GM12864 (cell line): ENCODE measurements around the gene NCKAP1.

Source experiments
- DNase-seq: peaks from one replicate; pipeline ENCODE4 v3.0.0-alpha.2; 2011; ENCODE audit warnings: low read depth
- H3K4me3 ChIP-seq: 2 replicates; pipeline ENCODE4 v1.5.1; 2011; ENCODE audit warnings: mild to moderate bottlenecking, low read depth, low read length, control low read depth
- TF ChIP-seq, protein P1 (sequence below): IDR thresholded peaks from 2 replicates; pipeline ENCODE4 v1.5.1; 2011; ENCODE audit warnings: low read depth, mild to moderate bottlenecking, moderate library complexity, low read length, control low read depth, inconsistent platforms; ENCODE audit errors: missing control alignments

The NCKAP1 gene

DNA sequence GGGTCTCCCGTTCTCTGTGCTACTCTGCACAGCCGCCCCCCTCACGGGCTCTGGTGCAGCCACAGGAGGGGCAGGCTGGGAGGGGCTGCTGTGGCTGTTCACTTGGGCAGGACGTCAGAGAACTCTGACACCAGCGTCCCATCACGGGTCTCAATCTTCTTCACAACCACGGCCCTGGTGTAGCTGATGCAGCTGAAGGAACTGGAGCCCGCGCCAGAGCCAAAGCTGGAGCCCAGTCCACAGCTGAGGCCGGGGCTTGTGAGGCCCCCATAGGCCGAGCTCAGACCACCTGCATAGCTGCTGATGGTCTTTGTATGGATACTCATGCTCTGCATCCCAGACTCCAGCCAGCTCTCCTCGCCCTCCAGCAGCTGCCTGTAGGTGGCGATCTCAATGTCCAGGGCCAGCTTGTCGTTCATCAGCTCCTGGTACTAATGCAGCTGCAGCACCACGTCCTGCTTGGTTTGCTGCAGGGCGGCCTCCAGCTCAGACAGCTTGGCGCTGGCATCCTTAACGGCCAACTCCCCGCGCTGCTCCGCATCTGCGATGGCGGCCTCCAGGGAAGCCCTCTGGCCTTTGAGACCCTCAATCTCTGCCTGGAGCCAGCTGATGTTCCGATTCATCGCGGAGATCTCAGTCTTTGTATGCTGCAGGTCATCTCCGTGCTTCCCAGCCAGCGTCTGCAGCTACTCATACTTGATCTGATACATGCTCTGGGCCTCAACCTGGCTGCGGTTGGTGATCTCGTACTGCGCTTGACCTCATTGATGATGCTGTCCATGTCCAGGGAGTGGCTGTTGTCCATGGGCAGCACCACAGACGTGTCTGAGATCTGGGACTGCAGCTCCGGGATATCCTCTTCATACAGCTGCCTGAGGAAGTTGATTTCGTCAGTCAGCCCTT is 32.9 kb upstream of the NCKAP1 start:
- DNase-seq: no peak
- TF ChIP-seq, protein P1, sequence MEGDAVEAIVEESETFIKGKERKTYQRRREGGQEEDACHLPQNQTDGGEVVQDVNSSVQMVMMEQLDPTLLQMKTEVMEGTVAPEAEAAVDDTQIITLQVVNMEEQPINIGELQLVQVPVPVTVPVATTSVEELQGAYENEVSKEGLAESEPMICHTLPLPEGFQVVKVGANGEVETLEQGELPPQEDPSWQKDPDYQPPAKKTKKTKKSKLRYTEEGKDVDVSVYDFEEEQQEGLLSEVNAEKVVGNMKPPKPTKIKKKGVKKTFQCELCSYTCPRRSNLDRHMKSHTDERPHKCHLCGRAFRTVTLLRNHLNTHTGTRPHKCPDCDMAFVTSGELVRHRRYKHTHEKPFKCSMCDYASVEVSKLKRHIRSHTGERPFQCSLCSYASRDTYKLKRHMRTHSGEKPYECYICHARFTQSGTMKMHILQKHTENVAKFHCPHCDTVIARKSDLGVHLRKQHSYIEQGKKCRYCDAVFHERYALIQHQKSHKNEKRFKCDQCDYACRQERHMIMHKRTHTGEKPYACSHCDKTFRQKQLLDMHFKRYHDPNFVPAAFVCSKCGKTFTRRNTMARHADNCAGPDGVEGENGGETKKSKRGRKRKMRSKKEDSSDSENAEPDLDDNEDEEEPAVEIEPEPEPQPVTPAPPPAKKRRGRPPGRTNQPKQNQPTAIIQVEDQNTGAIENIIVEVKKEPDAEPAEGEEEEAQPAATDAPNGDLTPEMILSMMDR: peak; percentile 52
- no peak overlapping the region for H3K4me3 ChIP-seq

DNA sequence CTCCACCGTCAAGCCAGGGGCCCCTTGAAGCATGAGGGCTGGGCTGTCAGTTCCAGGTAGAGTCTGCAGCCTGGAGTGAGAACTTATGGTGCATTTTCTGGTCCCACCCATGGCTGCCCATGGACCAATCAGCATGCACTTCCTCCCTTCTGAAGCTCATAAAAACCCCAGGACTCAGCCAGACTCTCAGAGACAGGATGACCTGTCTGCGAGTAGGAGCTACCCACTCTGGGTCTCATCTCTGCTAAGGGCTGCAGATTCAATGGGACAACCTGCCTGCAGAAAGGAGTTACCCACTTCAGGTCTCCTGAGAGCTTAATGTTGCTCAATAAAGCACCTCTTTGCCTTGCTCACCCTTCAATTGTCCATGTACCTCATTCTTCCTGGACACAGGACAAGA is 30.9 kb upstream of the NCKAP1 start:
- TF ChIP-seq, protein P1: no peak
- no peak for DNase-seq
- H3K4me3 ChIP-seq: no peak overlapping the region

DNA sequence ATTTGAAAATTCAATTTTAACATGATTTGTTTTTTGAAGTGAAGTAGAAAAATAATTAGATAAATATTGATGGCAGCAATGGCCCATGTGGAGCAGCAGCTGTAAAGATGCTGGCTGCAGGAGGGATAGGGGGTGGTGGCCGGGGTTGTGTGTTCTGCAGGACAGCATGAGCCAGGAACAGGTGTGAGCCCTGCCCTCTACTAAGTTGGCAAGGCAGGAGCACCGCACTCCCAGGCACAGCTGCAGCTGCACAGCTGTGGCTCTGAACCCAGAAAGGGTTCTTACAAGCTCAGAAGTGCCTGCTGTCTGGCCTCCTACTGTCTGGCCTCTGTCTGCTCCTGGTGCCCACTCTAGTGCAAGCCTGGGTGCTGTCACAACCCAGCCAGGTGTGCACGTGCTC is 30.3 kb upstream of the NCKAP1 start:
- H3K4me3 ChIP-seq: no peak overlapping the region
- DNase-seq: no peak
- TF ChIP-seq, protein P1: no peak

DNA sequence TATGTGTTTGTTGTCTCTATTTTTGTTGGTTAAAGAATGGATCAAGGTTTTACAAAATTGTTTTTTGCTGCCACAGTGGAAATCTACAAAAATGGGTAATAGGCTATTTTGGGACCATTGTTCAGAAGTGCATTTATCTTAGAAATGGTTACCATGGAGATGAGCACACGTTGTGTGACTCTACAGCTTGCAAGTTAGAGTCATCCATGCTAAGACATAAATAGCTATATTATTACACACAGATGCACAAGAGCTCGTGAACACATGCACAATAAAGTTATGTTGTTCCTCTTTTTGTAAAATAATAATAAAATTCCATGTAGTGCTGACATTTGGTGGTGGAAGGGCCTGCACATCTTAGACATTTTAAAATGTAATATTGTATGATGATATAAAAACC is 24.8 kb upstream of the NCKAP1 start:
- TF ChIP-seq, protein P1: no peak
- no peak for DNase-seq
- no peak overlapping the region for H3K4me3 ChIP-seq

DNA sequence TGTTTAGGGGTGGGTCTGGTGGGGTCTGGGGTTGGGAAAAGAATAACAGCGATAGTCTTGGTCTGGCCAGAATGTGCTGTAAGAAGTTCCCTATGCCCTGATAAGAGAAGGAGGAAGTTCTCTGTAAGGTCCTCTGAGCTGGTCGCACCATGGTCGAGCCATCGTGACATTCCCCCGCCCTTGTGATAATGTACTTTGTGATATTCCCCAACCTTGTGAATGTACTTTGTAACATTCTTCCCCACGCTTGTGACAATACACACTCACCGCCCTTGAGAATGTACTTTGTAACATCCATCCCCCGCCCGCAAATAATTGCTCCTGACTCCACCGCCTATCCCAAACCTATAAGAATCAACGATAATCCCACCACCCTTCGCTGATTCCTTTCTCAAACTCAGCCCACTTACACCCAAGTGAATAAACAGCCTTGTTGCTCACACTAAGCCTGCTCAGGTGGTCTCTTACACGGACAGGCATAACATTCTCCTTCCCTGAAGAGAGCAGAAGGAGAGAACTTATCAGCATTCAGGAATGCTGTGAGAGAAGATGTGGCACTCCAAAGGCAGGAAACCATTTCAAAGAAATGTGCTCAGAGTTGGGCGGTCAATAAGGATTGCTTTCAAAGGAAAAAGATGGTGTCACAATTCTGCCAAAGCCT is 22.4 kb upstream of the NCKAP1 start:
- no peak for DNase-seq
- TF ChIP-seq, protein P1: no peak
- H3K4me3 ChIP-seq: no peak overlapping the region

DNA sequence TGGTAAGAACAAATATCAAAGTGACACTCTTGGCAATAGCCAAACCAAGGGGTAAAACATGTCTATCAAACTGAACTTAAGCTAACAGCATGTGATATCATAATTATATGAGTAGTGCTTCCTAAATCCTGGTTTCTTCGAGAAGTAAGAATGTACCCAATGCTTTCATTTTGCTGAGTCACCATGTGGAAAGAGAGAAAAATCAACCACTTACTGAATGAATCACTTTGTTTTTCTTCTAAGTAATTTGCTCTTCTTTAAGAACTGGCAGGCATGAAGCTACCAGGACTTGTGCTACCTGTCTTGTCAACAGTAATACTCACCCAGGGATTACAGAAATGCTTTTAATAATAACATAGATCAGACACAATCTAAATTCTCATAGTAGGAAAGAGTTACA is 21.3 kb upstream of the NCKAP1 start:
- TF ChIP-seq, protein P1: no peak
- DNase-seq: no peak
- no peak overlapping the region for H3K4me3 ChIP-seq
